ENCODE measurements around the gene LRCH3. TPM values are rescaled to one million over a fixed set of nuclear protein-coding genes. Genes with fewer than 3 reads are reported as not detected.

LRCH3 gene
- total RNA-seq, 3 donors from 2014 or later = 41.6 to 61.0 (median 49.8) TPM

- no peak for DNase-seq (ENCODE audit: low spot score in 2 of 2)
- intact Hi-C loops (cut with DNase I; ENCODE audit: low total_unique reads) = no loop called here
- Histone ChIP-seq H3K9me3 (no peaks in the 10 kb centered on the region), H3K27ac (peak overlapping the region in 1 of 2 donors; percentile 54), H3K4me3 (no peak overlapping the region), H3K4me1 (peaks cover 0 to 3% of the 10 kb centered on the region in 2 donors), H3K27me3 (no peaks in the 10 kb centered on the region), H3K36me3 (no peaks in the 10 kb centered on the region)
- no peak for TF ChIP-seq POLR2A (IDR thresholded peaks at IDR 0.05)
- no peak for TF ChIP-seq POLR2AphosphoS5 (IDR thresholded peaks at IDR 0.05)
- TF ChIP-seq, protein P1, sequence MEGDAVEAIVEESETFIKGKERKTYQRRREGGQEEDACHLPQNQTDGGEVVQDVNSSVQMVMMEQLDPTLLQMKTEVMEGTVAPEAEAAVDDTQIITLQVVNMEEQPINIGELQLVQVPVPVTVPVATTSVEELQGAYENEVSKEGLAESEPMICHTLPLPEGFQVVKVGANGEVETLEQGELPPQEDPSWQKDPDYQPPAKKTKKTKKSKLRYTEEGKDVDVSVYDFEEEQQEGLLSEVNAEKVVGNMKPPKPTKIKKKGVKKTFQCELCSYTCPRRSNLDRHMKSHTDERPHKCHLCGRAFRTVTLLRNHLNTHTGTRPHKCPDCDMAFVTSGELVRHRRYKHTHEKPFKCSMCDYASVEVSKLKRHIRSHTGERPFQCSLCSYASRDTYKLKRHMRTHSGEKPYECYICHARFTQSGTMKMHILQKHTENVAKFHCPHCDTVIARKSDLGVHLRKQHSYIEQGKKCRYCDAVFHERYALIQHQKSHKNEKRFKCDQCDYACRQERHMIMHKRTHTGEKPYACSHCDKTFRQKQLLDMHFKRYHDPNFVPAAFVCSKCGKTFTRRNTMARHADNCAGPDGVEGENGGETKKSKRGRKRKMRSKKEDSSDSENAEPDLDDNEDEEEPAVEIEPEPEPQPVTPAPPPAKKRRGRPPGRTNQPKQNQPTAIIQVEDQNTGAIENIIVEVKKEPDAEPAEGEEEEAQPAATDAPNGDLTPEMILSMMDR (IDR thresholded peaks at IDR 0.05) = no peak
Observed at GRCh38 chr3:197807969-197808587, 17.0 kb downstream of the LRCH3 start.

DNA sequence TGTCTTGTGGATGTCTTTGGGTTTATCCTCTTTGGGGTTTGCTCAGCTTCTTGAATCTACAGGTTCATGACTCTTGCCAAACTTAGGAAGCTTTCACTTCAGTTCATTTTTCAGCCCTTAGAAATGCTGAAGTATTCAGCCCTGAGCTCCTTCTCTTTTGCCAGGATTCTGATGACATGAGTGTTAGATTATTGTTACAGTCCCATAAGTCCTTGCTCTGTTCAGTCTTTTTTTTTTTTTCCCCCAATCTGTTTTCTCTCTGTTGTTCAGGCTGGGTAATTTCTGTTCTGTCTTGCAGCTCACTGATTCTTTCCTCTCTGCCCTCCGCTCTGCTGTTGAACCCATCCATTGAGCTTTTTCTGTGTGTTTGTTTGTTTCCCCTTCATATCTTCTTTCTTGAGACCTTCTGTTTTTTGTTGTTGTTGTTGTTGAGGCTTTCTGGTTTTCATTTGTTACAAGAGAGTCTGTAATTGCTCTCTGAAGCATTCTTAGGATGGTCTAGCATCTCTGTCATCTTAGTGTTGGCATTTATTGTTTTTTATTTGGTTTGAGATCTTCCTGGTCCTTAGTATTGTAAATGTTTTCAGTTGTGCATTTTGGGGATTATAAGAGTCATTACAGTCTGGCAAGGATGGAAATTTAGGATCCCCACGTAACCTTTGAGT is 18.4 kb downstream of the LRCH3 start:
- intact Hi-C loops (cut with DNase I; ENCODE audit: low total_unique reads) = no loop called here
- H3K27me3 ChIP-seq = no peaks in the 10 kb centered on the region
- peak overlapping the region; percentile 8 to 54 for H3K27ac ChIP-seq
- no peaks in the 10 kb centered on the region for H3K9me3 ChIP-seq
- no peaks in the 10 kb centered on the region for H3K36me3 ChIP-seq
- peaks cover 0 to 3% of the 10 kb centered on the region in 2 donors for H3K4me1 ChIP-seq
- no peak overlapping the region for H3K4me3 ChIP-seq
- no peak for DNase-seq (ENCODE audit: low spot score in 2 of 2)
- TF ChIP-seq POLR2AphosphoS5 (IDR thresholded peaks at IDR 0.05) = no peak
- no peak for TF ChIP-seq POLR2A (IDR thresholded peaks at IDR 0.05)

GRCh38 chr3:197810901-197811300 is 19.8 kb downstream of the LRCH3 start:
- Histone ChIP-seq H3K27me3 (no peaks in the 10 kb centered on the region), H3K27ac (peak overlapping the region in 1 of 2 donors; percentile 15), H3K4me1 (peaks cover 0 to 3% of the 10 kb centered on the region in 2 donors), H3K4me3 (no peak overlapping the region), H3K36me3 (no peaks in the 10 kb centered on the region), H3K9me3 (no peaks in the 10 kb centered on the region)
- TF ChIP-seq, protein P1 (IDR thresholded peaks at IDR 0.05) = no peak
- TF ChIP-seq POLR2AphosphoS5 (IDR thresholded peaks at IDR 0.05) = no peak
- DNase-seq (ENCODE audit: low spot score in 2 of 2) = no peak
- intact Hi-C loops (cut with DNase I; ENCODE audit: low total_unique reads) = no loop called here

DNA sequence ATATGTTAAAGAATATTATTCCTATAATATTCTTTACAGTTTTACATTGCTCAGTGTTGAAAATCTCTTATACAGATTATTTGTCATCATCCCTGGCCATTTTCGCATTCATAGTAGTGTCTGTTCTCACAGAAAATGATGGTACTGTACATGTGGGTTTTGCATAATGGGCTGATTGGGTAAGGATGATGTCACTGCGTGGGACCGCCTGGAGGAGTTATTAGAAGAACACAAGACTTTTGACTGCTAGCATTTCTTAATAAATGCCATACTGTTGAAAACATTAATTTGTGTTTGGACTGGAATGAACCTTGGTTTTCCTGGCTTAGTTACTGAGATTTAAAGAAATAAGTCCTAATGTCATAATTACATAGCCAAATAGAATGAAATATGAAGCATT is 20.3 kb downstream of the LRCH3 start:
- TF ChIP-seq POLR2A (IDR thresholded peaks at IDR 0.05) (no peak), POLR2AphosphoS5 (IDR thresholded peaks at IDR 0.05) (peak in 2 of 3 donors; percentile 42 to 62)
- TF ChIP-seq, protein P1 (IDR thresholded peaks at IDR 0.05) = no peak
- DNase-seq (ENCODE audit: low spot score in 2 of 2) = peak in 1 of 2 donors; percentile 76
- H3K36me3 ChIP-seq = no peaks in the 10 kb centered on the region
- H3K9me3 ChIP-seq = no peaks in the 10 kb centered on the region
- H3K4me1 ChIP-seq = peaks cover 0 to 3% of the 10 kb centered on the region in 2 donors
- H3K4me3 ChIP-seq = no peak overlapping the region
- peak overlapping the region; percentile 15 to 22 for H3K27ac ChIP-seq
- no peaks in the 10 kb centered on the region for H3K27me3 ChIP-seq
- intact Hi-C loops (cut with DNase I; ENCODE audit: low total_unique reads) = no loop called here

- Histone ChIP-seq H3K4me3 (no peak overlapping the region), H3K36me3 (no peaks in the 10 kb centered on the region), H3K9me3 (no peaks in the 10 kb centered on the region), H3K4me1 (peaks cover 0 to 3% of the 10 kb centered on the region in 2 donors), H3K27me3 (no peaks in the 10 kb centered on the region), H3K27ac (no peak overlapping the region)
- intact Hi-C loops (cut with DNase I; ENCODE audit: low total_unique reads) = no loop called here
- no peak for DNase-seq (ENCODE audit: low spot score in 2 of 2)
- TF ChIP-seq, protein P1 (IDR thresholded peaks at IDR 0.05) = no peak
- TF ChIP-seq POLR2A (IDR thresholded peaks at IDR 0.05) (no peak), POLR2AphosphoS5 (IDR thresholded peaks at IDR 0.05) (no peak)
Observed at GRCh38 chr3:197814372-197814771, 23.3 kb downstream of the LRCH3 start.
